Measurements from ENCODE around the gene PRDX1. TPM values are rescaled to one million over a fixed set of nuclear protein-coding genes. Genes with fewer than 3 reads are reported as not detected.
"Not testable (repeated sequence)": the region's sequence is repeated elsewhere in the genome, so short reads cannot be mapped to it uniquely, and the experiment has no call there.

The PRDX1 gene
- total RNA-seq, 1 donor from 2014 or later = 556 TPM

DNA sequence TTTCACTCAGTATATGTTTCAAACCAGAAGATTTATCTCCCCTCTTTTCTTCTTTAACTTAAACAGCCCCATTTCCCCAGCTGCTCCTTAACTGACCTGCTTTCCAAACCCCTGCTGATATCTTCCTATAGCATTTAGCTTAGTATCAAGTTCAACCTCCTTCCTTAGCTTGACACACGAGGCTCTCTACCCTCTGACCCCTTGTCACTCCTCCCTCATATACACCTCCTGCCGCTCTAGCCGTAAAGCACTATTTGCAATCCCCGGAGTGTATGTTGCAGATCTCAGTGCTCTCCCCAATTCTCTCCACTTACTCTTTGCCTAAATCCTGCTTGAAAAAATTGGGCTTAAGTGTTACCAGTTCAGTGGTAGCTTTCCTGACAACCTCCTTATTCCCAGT is 15.2 kb upstream of the PRDX1 start:
- no peak for DNase-seq (ENCODE audit: extremely low read depth, low read depth, low spot score)

DNA sequence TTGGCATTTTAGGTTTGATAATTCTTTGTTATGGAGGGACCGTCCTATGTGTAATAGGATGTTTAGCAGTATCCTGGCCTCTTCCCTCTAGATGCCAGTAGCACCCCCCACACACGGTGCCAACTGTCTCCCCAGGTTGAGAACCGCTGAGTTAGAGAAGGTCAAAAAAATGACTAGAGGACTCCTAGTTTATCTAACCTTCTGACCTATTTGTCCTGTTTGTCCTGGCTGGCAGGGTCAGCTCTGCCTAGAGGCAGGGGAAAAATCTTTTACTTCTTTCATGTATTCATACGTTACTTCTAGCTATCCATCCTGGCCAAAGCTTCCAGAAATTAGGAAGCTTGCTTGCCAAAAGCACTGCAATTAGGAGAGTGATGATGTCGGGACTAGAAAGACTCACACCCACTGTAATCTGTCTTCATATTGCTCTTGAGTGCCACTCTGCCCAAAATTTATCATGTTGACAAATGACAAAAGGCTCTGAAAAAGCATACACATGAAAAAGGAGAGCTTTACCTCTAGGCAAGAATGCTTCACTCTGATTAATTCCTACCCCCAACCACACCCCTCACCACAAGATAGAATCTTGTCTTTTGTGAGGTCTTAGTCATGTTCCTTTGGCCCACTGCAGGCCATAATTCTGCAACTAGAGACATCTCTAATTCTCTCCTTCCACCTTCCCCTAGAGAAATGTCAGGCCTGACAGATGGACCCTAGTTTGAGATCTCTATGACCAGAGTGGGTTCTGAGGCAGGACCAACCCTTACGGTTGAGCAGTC is 14.5 kb upstream of the PRDX1 start:
- no peak for DNase-seq (ENCODE audit: extremely low read depth, low read depth, low spot score)

DNA sequence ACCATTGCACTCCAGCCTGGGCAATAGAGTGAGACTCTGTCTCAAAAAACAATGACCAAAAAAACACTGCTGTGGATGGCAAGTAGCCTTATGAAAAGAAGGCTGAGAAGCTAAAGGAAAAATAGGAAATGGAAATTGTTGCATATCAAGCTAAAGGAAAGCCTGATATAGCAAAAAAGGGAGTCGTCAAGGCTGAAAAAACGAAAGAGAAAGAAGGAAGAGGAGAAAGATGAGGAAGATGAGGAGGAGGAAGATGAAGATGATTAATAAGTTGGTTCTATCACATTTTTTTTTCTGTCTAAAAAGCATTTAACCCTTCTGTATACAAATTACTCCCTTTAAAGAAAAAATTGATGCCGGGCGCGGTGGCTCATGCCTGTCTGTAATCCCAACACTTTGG is 10.2 kb upstream of the PRDX1 start:
- no peak for DNase-seq (ENCODE audit: extremely low read depth, low read depth, low spot score)

DNA sequence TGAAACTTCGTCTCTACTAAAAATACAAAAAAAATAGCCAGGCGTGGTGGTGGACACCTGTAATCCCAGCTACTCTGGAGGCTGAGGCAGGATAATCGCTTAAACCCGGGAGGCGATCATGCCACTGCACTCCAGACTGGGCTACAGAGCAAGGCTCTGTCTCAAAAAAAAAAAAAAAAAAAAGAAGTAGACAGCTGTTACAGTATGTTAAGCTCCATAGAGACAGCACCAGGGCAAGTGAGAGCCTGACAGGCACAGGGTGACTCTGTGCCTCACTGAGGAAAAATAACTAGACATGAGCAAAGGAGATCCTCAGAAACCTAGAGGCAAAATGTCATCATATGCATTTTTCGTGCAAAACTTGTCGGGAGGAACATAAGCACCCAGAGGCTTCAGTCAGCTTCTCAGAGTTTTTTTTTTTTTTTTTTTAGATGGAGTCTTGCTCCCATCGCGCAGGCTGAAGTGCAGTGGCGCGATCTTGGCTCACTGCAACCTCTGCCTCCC is 9.0 kb upstream of the PRDX1 start:
- DNase-seq (ENCODE audit: extremely low read depth, low read depth, low spot score) = no peak

DNA sequence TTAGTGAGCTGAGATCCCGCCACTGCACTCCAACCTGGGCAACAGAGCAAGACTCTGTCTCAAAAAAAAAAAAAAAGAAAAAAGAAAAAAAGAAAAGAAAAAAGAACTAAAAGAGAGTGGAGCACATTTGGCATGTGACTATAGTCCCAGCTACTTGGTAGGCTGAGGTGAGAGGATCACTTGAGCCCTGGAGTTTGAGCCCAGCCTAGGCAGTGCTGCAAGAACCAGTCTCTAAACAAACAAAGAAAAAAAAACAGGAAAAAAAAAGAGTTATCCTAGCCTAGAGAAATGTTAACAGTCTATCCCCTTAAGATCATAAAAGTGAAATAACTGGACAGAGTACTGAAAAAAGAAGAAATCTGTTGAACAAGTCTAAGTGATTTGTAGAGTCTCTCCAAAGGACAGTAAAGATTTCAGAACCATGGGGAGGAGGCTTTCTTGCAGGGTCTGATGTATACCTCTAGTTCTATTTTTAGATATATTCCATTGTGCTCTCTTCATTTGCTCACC is 4.5 kb upstream of the PRDX1 start:
- DNase-seq (ENCODE audit: extremely low read depth, low read depth, low spot score) = no peak

DNA sequence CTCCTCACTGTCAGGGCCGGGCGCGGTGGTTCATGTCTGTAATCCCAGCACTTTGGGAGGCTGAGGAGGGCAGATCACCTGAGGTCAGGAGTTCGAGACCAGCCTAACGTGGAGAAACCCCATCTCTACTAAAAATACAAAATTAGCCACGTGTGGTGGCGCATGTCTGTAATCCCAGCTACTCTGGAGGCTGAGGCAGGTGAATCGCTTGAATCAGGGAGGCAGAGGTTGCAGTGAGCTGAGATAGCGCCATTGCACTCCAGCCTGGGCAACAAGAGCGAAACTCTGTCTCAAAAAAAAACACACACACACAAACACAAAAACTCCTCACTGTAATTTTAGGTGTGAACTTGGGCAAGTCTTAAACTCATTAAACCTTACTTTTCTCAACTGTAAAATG is 2.3 kb upstream of the PRDX1 start:
- DNase-seq (ENCODE audit: extremely low read depth, low read depth, low spot score) = not testable (repeated sequence)

DNA sequence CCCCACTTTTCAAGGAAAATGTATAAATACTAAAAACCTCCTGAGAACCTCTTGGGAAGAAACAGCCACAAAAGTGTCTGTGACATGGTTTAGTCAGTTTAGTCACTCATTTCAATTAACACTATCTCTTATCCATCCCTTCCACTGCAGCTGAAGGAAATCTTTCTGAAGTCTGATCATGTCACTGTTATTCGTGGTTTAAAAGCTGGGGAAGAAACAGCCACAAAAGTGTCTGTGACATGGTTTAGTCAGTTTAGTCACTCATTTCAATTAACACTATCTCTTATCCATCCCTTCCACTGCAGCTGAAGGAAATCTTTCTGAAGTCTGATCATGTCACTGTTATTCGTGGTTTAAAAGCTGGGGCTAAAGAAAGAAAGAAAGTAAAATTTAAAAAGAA is 1.8 kb upstream of the PRDX1 start:
- DNase-seq (ENCODE audit: extremely low read depth, low read depth, low spot score) = not testable (repeated sequence)

DNA sequence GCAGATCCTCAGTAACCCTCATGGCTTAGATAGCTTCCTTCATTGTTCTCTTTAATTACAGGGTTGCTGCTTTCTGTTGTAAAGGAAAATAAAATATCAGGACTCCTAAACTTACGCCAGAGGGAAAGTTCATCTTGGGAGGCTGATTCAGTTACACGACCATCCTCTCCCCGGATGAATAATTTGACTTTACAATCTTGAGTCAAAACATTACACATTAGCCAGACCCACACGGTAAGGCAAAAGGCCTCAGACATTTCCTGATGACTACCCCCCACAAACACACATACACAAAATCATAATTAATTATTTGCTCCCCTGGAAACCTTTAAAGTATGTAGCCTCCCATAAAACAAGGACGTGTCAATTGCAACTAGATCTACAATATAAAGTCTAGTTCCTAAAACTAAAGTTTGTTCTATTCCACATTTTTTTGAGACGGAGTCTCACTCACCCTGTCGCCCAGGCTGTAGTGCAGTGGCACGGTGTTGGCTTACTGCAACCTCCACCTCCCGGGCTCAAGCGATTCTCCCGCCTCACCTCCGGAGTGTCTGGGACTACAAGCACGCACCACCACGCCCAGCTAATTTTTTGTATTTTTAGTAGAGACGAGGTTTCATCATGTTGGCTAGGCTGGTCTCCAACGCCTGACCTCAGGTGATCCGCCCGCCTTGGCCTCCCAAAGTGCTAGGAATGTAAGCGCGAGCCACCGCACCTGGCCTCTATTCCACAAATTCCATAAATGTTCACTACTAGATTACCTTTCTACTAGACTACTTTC is 830 bp upstream of the PRDX1 start:
- no peak for DNase-seq (ENCODE audit: extremely low read depth, low read depth, low spot score)

DNA sequence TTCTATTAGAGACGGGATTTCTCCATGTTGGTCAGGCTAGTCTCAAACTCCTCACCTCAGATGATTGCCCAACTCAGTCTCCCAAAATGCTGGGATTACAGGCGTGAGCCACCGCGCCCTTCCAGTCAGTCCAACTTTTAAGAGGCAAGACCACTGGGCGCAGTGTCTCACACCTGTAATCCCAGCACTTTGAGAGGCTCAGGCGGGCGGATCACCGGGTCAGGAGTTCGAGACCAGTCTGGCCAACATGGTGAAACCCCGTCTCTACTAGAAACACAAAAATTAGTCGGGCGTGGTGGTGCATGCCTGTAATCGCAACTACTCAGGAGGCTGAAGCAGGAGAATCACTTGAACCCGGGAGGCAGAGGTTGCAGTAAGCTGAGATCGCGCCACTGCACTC is 1.9 kb downstream of the PRDX1 start:
- not testable (repeated sequence) for DNase-seq (ENCODE audit: extremely low read depth, low read depth, low spot score)

DNA sequence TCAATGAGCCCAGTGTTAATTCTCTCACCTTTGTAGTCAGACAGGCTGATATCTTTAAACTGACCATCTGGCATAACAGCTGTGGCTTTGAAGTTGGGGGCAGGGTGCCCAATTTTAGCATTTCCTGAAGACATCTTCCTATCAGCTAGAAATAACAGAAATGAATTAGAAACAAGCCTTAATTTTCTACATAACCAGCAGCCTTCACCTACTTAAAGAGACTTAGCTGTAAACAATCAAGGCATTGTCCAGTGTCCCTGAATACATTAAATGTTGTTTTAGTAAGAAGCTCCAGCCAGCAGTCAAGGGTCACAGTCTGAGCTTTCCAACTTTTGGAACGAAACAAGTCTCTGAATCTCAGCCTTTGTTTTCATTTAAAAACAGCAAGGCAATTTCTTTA is 2.8 kb downstream of the PRDX1 start:
- no peak for DNase-seq (ENCODE audit: extremely low read depth, low read depth, low spot score)

DNA sequence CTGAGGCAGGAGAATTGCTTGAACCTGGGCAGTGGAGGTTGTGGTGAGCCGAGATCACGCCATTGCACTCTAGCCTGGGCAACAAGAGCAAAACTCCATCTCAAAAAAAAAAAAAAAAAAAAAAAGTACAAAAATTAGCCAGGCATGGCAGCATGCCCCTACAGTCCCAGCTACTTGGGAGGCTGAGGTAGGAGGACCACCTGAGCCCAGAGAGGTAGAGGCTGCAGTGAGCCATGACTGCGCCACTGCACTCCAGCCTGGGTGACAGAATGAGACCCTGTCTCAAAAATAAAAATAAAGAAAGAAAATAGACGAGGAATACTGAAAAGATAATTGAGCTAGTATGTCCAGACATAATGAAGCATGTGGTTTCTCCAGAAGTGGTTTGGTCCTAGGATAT is 3.3 kb downstream of the PRDX1 start:
- not testable (repeated sequence) for DNase-seq (ENCODE audit: extremely low read depth, low read depth, low spot score)

DNA sequence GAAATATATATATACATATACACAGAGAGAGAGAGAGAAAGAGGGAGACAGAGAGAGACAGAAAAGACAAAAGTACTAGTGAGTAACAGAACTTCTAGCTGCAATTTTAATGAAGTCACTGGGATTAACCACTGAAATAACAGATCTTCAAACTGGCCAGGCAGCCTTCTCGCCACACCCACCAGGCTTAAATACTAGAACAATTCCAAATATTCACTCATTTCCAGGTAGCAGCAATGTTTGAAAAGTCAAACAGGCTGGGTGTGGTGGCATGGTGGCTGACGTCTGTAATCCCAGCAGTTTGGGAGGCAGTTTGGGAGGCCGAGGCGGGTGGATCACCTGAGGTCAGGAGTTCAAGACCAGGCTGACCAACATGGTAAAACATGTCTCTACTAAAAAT is 5.2 kb downstream of the PRDX1 start:
- DNase-seq (ENCODE audit: extremely low read depth, low read depth, low spot score) = no peak

DNA sequence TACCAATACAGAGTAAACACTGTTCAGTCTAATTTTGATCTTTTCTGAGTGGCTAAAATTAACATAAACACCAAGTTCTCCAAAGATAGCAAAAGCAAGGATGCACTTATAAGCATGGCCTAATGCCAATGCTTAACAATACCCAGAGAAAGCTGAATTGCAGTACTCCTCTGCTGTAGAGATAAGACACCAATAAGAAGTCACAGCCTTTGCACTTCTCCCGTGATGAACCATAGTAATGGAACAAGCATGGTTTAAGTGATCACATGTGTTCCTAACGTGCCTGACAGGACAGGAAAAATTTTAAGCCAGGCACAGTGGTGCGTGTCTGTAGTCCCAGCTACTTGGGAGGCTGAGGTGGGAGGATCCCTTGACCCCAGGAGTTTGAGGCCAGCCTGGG is 5.6 kb downstream of the PRDX1 start:
- DNase-seq (ENCODE audit: extremely low read depth, low read depth, low spot score) = no peak

DNA sequence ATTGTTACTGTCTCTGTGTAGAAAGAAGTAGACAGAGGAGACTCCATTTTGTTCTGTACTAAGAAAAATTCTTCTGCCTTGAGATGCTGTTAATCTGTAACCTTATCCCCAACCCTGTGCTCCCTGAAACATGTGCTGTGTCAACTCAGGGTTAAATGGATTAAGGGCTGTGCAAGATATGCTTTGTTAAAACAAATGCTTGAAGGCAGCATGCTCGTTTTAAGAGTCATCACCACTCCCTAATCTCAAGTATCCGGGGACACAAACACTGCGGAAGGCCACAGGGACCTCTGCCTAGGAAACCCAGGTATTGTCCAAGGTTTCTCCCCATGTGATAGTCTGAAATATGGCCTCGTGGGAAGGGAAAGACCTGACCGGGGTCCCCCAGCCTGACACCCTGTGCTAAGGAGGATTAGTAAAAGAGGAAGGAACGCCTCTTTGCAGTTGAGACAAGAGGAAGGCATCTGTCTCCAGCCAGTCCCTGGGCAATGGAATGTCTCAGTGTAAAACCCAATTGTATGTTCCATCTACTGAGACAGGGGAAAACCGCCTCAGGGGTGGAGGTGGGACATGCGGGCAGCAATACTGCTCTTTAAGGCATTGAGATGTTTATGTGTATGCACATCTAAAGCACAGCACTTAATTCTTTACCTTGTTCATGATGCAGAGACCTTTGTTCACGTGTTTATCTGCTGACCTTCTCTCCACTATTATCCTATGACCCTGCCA is 8.0 kb downstream of the PRDX1 start:
- DNase-seq (ENCODE audit: extremely low read depth, low read depth, low spot score) = not testable (repeated sequence)

DNA sequence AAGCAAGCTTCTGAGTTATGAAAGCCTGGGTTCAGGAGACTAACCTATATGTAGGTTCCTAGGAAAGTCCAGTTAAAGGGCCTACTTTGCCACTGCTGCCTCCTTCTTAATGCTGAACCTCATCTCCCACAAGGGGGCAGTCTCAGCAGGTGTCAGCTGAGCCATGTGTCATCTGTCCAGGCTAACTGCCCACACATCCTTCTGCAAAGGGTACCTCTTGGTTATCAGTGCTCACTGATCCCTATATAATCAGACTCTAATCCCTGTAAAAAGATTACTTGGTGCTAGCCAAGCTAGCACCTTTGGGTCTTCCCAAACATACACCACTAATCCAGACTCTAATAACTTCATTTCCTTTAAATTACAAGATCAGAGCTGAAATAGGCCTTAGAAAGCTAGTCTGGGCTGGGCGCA is 9.0 kb downstream of the PRDX1 start:
- peak; percentile 45 for DNase-seq (ENCODE audit: extremely low read depth, low read depth, low spot score)

DNA sequence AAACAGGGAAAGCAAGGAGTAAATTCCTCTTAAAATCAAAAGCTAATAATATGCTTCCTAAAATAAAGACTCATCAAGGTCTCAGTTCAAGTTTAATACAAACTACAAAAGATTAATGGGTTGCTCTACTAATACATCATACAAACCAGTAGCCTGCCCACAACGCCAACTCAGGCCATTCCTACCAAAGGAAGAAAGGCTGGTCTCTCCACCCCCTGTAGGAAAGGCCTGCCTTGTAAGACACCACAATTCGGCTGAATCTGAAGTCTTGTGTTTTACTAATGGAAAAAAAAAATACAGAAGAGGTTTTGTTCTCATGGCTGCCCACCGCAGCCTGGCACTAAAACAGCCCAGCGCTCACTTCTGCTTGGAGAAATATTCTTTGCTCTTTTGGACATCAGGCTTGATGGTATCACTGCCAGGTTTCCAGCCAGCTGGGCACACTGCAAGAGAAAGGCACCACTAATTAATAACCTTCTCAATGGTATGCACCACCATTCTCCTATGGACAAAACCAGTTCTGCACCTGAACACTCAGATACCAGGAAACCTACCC is 10.6 kb downstream of the PRDX1 start:
- no peak for DNase-seq (ENCODE audit: extremely low read depth, low read depth, low spot score)

DNA sequence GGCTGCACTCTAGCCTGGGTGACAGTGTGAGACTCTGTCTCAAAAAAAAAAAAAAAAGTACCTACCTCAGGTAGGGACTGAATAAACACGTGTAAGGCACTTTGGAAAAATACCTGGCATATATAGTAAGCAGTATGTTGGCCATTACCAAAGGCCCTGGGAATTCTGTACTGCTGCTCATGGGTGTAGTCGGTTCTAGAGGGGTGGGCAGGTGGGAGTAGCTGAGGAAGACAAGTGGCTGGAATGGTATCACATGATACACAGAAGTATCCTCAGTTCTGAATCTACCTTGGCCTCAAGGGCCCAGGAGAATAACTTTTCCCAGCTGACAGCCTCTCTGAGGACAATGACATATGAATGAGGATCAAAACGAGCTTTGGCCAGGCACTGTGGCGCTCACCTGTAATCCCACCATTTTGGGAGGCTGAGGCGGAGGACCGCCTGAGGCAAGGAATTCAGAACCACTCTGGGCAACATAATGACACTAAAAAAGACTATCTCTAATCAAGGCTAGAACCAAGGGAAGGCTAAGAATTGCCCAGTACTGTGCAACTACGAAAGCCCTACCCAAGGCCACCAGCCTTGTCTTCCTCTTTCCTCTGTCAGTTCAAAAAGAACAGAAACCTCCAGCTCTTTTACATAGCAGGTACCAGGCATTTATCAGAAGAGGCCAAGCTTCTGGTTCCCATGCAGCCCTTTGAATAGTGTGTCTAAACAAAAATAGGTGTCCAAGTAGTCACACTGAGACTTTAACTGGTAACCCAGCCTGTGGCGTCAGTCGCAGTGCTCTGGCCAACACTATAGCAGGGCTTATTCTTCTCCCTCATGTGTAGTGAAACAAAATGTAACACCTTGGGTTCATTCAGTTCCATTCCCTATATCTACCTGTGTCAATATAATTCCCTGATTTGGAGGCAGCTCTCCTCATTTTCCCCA is 11.4 kb downstream of the PRDX1 start:
- no peak for DNase-seq (ENCODE audit: extremely low read depth, low read depth, low spot score)

DNA sequence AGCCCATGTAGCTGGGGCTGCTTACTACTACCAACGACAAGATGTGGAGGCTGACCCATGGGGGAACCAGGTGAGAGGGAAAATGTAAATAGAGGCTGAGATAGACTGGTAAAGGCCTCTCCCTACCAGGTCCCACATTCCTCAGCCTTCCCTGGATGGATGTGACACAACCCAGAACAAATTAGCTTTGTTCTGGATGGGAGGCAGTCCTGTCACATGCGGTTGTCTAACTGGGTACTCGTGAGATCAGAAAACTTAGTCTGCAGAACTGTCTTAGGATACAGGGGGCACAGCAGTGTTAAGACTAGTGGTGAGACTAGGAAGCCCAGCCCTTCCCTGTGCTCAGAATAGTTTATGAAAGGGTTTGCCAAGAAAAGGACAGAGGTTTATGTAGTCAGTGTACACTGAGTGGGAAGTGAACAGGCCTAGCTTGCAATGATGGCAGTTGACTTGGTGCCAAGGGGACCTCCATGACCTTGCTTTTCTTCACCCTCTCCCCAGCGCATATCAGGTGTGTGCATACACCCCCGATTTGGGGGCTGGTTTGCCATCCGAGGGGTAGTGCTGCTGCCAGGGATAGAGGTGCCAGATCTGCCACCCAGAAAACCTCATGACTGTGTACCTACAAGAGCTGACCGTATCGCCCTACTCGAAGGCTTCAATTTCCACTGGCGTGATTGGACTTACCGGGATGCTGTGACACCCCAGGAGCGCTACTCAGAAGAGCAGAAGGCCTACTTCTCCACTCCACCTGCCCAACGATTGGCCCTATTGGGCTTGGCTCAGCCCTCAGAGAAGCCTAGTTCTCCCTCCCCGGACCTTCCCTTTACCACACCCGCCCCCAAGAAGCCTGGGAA is 13.2 kb downstream of the PRDX1 start:
- no peak for DNase-seq (ENCODE audit: extremely low read depth, low read depth, low spot score)

DNA sequence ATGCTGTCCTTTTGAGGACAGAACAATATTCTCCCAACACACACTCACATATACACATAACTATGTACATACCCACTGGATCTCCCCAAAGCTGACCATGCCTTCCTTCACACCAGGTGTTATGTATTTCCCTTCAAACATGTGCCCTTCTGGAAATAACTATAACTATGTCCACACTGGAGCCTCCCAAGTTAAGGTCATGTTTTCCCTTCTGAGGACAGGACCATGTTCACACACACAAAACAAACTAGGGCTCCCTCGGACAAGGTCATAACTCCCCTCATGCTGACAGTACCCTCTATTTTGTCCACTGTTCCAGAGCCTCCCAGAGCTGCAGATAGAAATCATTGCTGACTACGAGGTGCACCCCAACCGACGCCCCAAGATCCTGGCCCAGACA is 13.8 kb downstream of the PRDX1 start:
- no peak for DNase-seq (ENCODE audit: extremely low read depth, low read depth, low spot score)

All from glomerular endothelial cell (primary cell).